HL-60 (cell line): ENCODE data around the gene VIPR2.

Experiments used
- CTCF ChIP-seq: IDR thresholded peaks from one replicate; pipeline ENCODE4 v1.5.1; 2011; ENCODE audit warnings: low read length, control low read depth, inconsistent platforms; ENCODE audit not compliant: insufficient read depth
- GABPA ChIP-seq: IDR thresholded peaks from 2 replicates; pipeline ENCODE4 v1.6.1; 2012; ENCODE audit warnings: low read depth
- REST ChIP-seq: IDR thresholded peaks from 2 replicates; pipeline ENCODE4 v1.6.1; 2012; ENCODE audit warnings: low read depth; ENCODE audit not compliant: insufficient replicate concordance

- TF ChIP-seq CTCF, result no peak
- TF ChIP-seq REST, result no peak
- no peak for TF ChIP-seq GABPA
These were observed 128.9 kb downstream of the VIPR2 start for GRCh38 chr7:159015454-159016410.
